BLaER1 (cell line): ENCODE measurements around the gene CXCL14.

Experiments used
- H3K27ac ChIP-seq: shearing (Covaris generic); formaldehyde crosslinking; 2 replicates; pipeline ENCODE4 v1.8.1; 2022
- H3K27me3 ChIP-seq: shearing (Covaris generic); formaldehyde crosslinking; 2 replicates; pipeline ENCODE4 v1.8.1; 2022
- H3K36me3 ChIP-seq: shearing (Covaris generic); formaldehyde crosslinking; 2 replicates; pipeline ENCODE4 v1.8.1; 2022
- H3K4me1 ChIP-seq: shearing (Covaris generic); formaldehyde crosslinking; 2 replicates; pipeline ENCODE4 v1.8.1; 2022
- H3K4me2 ChIP-seq: shearing (Covaris generic); formaldehyde crosslinking; 2 replicates; pipeline ENCODE4 v1.8.1; 2022
- H3K4me3 ChIP-seq: shearing (Covaris generic); formaldehyde crosslinking; 2 replicates; pipeline ENCODE4 v1.8.1; 2022
- H3K9ac ChIP-seq: shearing (Covaris generic); formaldehyde crosslinking; 2 replicates; pipeline ENCODE4 v1.8.1; 2022
- H3K9me3 ChIP-seq: shearing (Covaris generic); formaldehyde crosslinking; 2 replicates; pipeline ENCODE4 v1.8.1; 2022
- H4K20me1 ChIP-seq: shearing (Covaris generic); formaldehyde crosslinking; 2 replicates; pipeline ENCODE4 v1.8.1; 2022
- Cebpa-rat ChIP-seq: shearing (Covaris generic); IDR thresholded peaks from 2 replicates; pipeline ENCODE4 v1.8.1; 2022

Gene CXCL14

DNA sequence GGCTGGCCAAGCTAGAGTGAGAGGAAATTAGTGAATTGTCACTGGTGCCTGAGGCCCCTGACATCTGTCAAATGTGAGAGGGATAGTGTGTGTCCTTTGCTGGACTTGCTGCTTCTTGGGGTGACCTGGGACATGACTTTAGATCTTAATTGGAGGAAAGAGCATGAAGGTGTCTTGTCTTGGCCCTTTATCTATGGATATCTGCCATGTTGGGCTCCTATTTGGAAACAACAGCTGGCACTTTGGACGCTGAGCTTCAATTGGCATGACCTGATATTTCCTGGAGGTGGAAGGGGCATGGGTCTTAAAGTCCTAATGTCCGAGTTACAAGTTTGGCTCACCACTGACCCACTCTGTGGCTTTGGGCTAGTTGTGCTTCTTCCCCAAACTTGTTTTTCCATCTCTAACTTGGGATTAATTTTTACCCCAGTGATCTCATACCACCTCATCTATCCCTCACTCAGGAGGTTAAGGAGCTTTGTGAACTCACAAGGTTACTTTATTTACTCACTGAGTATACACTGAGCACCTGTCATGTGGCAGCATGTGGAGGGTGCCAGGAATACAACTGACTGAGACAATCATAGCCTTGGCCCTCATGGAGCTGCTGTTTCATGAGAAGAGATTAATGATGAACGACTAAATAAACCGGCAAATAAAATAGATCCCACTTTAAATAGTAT lies 30.1 kb upstream of the CXCL14 start:
- H3K9ac ChIP-seq = no peak overlapping the region
- H3K27me3 ChIP-seq = no peaks in the 10 kb centered on the region
- no peak overlapping the region for H3K4me3 ChIP-seq
- no peaks in the 10 kb centered on the region for H3K4me1 ChIP-seq
- H3K4me2 ChIP-seq = no peak overlapping the region
- no peak overlapping the region for H3K27ac ChIP-seq
- no peaks in the 10 kb centered on the region for H3K36me3 ChIP-seq
- no peak for TF ChIP-seq Cebpa-rat
- H3K9me3 ChIP-seq = no peaks in the 10 kb centered on the region
- H4K20me1 ChIP-seq = no peaks in the 10 kb centered on the region

DNA sequence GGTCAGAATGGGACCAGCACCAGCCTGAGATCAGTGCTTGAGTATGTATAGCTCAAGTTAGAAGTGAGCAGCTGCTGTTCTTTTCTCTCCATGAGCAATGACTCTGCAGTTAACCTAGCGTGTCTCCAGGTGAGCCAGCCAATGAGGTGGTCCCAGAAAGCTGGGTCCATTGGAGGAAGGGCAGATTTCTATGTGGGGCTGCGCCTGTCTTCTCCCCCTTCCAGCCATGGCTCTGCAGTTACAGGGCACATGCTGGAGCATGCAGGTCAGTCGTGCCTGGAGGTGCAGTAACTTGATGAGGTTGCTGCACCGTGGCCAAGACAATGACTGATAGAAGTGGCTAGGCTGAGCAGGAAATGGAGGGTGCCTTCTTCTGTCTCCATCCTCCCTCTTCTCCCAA lies 29.6 kb upstream of the CXCL14 start:
- Histone ChIP-seq H3K27me3 (no peaks in the 10 kb centered on the region), H3K36me3 (no peaks in the 10 kb centered on the region), H3K9me3 (no peaks in the 10 kb centered on the region), H3K4me3 (no peak overlapping the region), H4K20me1 (no peaks in the 10 kb centered on the region), H3K27ac (no peak overlapping the region), H3K4me2 (no peak overlapping the region), H3K9ac (no peak overlapping the region), H3K4me1 (peaks cover 4% of the 10 kb centered on the region)
- TF ChIP-seq Cebpa-rat = no peak

DNA sequence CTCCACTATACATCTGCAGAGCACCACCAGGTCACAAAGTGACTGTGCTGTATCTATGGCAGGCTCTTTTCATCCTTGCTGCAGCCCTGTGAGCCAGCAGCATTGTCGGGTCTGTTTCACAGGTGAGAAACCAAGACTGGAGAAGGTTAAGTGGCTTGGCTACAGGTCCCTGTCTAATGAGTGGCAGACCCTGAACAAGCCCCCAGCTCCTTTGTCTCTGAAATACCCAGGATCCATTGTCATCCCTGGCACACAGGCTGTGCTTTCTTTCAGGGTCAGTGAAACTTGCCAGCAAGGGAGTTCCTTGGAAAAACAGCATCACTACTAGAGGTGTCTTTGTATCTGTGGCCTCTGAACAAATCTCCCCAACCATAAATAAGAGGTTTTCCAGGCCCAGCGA lies 27.6 kb upstream of the CXCL14 start:
- Histone ChIP-seq H3K9me3 (no peaks in the 10 kb centered on the region), H3K4me1 (peaks cover 8% of the 10 kb centered on the region), H3K27ac (no peak overlapping the region), H3K9ac (no peak overlapping the region), H3K36me3 (no peaks in the 10 kb centered on the region), H3K4me3 (no peak overlapping the region), H3K27me3 (no peaks in the 10 kb centered on the region), H4K20me1 (no peaks in the 10 kb centered on the region), H3K4me2 (no peak overlapping the region)
- TF ChIP-seq Cebpa-rat = no peak

DNA sequence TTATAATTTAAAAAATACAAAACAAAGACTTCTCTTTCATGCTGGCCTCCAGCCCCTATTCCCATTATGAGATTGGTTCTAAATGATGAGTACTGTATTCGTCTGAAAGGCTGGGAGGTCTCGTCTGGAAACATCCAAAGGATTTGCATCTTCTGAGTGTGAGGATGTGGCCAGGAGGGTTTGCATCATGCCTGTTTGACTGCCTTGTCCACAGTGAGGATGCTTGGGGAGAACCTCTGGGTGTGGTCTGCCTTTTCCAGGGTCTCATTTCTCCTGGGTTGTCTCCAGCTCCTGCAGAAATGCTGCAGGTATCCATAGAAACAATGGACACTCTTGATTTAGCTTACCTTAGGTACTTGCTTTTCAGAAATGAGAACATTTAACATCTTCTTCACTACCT lies 26.4 kb upstream of the CXCL14 start:
- H4K20me1 ChIP-seq = no peaks in the 10 kb centered on the region
- no peak overlapping the region for H3K9ac ChIP-seq
- no peaks in the 10 kb centered on the region for H3K27me3 ChIP-seq
- H3K9me3 ChIP-seq = no peaks in the 10 kb centered on the region
- H3K4me3 ChIP-seq = no peak overlapping the region
- H3K4me2 ChIP-seq = no peak overlapping the region
- peaks cover 9% of the 10 kb centered on the region for H3K4me1 ChIP-seq
- no peak for TF ChIP-seq Cebpa-rat
- H3K27ac ChIP-seq = no peak overlapping the region
- no peaks in the 10 kb centered on the region for H3K36me3 ChIP-seq

DNA sequence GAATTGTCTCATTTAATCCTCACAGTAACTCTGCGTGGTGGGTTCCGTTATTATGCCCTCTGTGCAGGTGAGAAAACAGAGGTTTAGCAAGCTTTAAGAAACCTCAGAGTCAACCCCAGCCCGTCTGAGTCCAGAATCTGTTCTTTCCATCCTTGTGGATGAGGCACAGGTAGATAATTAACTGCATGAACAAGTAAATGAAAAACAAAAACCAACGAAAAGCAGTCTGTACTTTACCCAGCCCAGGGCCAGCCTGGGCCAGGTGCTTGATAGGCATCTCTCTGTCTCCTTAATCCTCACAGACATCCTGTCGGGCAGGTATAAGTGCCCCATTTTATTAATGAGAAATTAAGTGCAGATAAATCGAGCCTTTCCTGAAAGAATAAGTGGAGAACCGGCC lies 25.3 kb upstream of the CXCL14 start:
- Histone ChIP-seq H3K4me3 (no peak overlapping the region), H3K4me2 (no peak overlapping the region), H3K9ac (no peak overlapping the region), H3K4me1 (peaks cover 21% of the 10 kb centered on the region), H3K9me3 (no peaks in the 10 kb centered on the region), H3K27me3 (no peaks in the 10 kb centered on the region), H4K20me1 (no peaks in the 10 kb centered on the region), H3K27ac (no peak overlapping the region), H3K36me3 (no peaks in the 10 kb centered on the region)
- TF ChIP-seq Cebpa-rat = no peak

DNA sequence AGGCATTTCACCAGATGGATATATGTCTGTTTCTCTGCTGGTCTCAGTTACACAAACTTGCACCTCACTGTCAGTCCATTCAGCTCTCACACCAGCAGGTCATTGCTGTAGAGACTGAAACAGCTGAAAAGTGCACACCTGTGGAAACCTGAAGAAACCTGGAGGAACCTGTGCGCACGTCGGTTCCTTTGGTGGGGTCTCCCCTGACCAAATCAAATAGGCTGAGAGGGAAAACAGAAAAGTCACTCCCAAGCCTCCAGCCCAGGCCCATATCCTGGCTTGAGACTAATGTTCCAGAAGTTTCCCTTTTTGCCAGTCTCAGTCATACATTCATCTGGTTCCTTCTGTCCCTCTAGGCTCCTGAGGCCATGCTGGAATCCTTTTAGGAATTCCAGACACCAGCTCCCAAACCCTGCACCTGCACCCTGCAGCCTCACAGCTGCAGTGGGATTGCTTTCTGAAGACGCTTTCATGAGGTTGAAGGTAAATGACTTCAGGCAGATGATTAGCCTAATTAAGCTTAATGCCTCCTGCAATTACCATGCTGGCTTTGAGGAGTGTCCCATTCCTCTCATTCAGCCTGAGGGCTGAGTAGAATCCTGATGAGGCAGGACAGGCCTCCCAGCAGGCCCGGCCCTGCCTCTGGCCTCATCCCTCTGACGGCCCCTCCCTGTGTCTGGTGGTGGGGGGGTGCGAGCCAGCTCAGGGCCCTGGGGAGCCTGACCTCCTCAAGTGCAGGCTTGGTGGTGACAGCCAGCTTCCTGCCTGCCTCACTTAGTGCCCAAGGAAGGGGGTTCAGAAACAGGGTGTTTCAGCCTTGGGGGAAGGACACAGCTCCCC lies 24.3 kb upstream of the CXCL14 start:
- no peaks in the 10 kb centered on the region for H3K9me3 ChIP-seq
- TF ChIP-seq Cebpa-rat = no peak

DNA sequence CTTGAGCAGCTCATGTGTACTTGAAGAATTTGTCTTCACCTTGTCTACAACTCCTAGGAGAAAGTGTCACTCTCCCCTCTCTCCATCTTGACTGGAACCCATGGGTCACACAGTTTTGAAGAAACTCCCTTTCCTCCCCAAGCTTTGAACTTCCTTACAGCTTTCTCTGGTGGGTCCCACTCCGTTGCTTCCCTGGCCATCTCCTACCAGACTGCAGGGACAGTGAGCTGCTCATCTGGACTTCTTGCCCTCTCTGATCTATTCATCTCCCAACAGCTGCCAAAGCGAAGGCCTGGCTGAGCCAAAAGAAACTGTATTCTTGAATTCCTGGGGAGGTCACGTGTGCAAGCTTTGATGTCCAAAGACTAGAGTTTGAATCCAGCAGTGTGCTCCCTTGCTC lies 22.7 kb upstream of the CXCL14 start:
- Histone ChIP-seq H3K9me3 (no peaks in the 10 kb centered on the region), H3K4me3 (no peak overlapping the region), H3K4me2 (no peak overlapping the region), H3K36me3 (no peaks in the 10 kb centered on the region), H3K27me3 (no peaks in the 10 kb centered on the region), H4K20me1 (no peaks in the 10 kb centered on the region), H3K9ac (no peak overlapping the region), H3K4me1 (peaks cover 24% of the 10 kb centered on the region), H3K27ac (no peak overlapping the region)
- TF ChIP-seq Cebpa-rat = no peak

More for the DNA sequence above, 24.3 kb upstream of the CXCL14 start:
- no peak overlapping the region for H3K9ac ChIP-seq
- H3K4me3 ChIP-seq = no peak overlapping the region
- no peaks in the 10 kb centered on the region for H4K20me1 ChIP-seq
- peaks cover 24% of the 10 kb centered on the region for H3K4me1 ChIP-seq
- H3K36me3 ChIP-seq = no peaks in the 10 kb centered on the region
- H3K4me2 ChIP-seq = peak overlapping the region; percentile 37
- H3K27me3 ChIP-seq = no peaks in the 10 kb centered on the region
- no peak overlapping the region for H3K27ac ChIP-seq

DNA sequence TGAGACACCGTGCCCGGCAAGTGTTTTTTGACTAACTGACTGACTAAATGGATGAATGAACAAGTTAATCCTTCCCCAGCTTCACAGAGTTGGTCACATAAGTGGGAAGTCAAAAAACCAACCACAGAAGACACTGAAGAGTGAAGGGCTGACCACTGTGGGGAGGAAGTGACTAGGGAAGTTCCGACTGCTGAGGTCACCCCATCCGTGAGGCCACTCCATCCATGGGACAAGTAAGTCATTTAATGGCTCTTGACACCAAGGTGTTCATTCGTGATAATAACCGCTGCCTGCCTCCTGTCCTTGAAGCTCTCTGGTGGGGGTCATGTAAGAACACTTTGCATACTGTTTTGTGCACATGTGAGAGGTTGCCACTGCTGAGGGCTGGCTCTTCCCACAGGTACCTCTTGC lies 22.2 kb upstream of the CXCL14 start:
- Histone ChIP-seq H3K27ac (no peak overlapping the region), H3K27me3 (no peaks in the 10 kb centered on the region), H3K4me1 (peaks cover 24% of the 10 kb centered on the region), H3K4me2 (no peak overlapping the region), H4K20me1 (no peaks in the 10 kb centered on the region), H3K4me3 (no peak overlapping the region), H3K36me3 (no peaks in the 10 kb centered on the region), H3K9me3 (no peaks in the 10 kb centered on the region), H3K9ac (no peak overlapping the region)
- no peak for TF ChIP-seq Cebpa-rat

DNA sequence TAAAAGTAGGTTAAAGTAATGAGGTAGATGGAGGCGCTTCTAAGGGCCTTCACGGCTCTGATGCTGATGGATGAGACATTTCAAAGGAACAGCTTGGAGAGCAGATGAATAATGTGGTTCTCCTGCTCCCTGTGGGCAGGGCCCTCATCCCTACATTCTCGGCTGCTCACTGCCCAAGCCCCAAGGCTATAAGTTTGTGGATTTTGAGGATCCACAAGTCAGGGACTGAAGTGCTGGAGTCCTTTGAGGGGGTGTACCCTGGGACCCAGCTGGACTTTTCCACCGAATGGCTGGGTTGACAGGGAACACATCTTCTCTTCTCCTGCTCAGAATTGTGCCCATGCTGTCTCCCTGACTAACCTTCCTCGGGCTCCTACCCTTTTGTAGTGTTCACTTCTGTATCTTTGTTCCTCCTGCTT lies 21.4 kb upstream of the CXCL14 start:
- peak overlapping the region; percentile 50 for H3K4me2 ChIP-seq
- no peak for TF ChIP-seq Cebpa-rat
- H3K9me3 ChIP-seq = no peaks in the 10 kb centered on the region
- no peak overlapping the region for H3K4me3 ChIP-seq
- H4K20me1 ChIP-seq = no peaks in the 10 kb centered on the region
- H3K9ac ChIP-seq = no peak overlapping the region
- H3K27me3 ChIP-seq = no peaks in the 10 kb centered on the region
- H3K36me3 ChIP-seq = no peaks in the 10 kb centered on the region
- H3K27ac ChIP-seq = no peak overlapping the region
- H3K4me1 ChIP-seq = peaks cover 24% of the 10 kb centered on the region

DNA sequence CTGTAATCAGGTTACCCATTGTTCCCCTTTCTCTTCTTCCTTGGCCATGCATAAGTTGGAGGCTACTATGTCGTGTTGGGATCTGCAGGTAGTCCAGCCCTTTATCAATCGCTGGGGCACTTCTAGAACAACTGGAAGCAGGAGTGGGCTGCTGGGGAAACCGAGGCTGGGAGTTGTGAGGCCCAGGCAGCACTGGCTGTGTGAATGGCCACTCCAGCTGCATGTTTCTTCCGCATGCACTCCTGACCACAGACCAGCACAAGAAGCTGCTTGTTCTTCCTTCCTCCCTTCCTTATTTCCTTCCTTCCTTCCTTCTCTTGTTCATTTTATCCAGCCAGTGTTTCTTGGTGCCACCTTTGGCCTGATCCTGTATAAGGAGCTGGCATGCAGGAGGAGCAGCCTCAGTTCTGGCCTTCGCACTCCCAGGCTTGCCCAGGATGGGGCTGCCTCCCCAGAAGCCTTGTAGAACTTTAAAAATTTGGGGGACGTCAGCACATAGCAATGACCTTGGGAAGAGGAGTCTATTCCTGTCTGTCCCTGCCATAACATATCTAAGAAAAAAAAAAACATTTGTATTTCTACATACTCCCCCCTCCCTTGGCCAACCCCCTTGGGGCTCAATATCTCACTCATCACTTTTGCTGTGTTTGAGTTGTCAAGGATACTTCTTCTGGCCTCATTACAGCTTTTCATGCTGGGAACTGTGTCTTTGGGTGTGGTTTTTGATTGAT lies 20.8 kb upstream of the CXCL14 start:
- no peak overlapping the region for H3K4me3 ChIP-seq
- H3K9ac ChIP-seq = no peak overlapping the region
- H3K4me2 ChIP-seq = peak overlapping the region; percentile 50
- H3K9me3 ChIP-seq = no peaks in the 10 kb centered on the region
- H3K36me3 ChIP-seq = no peaks in the 10 kb centered on the region
- H3K4me1 ChIP-seq = peaks cover 24% of the 10 kb centered on the region
- no peaks in the 10 kb centered on the region for H4K20me1 ChIP-seq
- no peak overlapping the region for H3K27ac ChIP-seq
- H3K27me3 ChIP-seq = no peaks in the 10 kb centered on the region
- TF ChIP-seq Cebpa-rat = no peak
